Fibroblast of pulmonary artery (primary cell): ENCODE data around the gene HEPACAM.

Experiments used
- DNase-seq: peaks from one replicate; pipeline ENCODE4 v3.0.0-alpha.2; 2010; ENCODE audit warnings: low read depth
- H3K4me3 ChIP-seq: replicated peaks from 2 replicates; pipeline ENCODE4 v1.5.1; 2011; ENCODE audit warnings: low read depth, mild to moderate bottlenecking, control low read depth, low read length, moderate library complexity
- TF ChIP-seq, protein P1 (sequence below): IDR thresholded peaks from 2 replicates; pipeline ENCODE4 v1.5.1; 2011; ENCODE audit warnings: mild to moderate bottlenecking, control low read depth, low read length, inconsistent platforms; ENCODE audit errors: missing control alignments

Gene HEPACAM, protein sequence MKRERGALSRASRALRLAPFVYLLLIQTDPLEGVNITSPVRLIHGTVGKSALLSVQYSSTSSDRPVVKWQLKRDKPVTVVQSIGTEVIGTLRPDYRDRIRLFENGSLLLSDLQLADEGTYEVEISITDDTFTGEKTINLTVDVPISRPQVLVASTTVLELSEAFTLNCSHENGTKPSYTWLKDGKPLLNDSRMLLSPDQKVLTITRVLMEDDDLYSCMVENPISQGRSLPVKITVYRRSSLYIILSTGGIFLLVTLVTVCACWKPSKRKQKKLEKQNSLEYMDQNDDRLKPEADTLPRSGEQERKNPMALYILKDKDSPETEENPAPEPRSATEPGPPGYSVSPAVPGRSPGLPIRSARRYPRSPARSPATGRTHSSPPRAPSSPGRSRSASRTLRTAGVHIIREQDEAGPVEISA

DNA sequence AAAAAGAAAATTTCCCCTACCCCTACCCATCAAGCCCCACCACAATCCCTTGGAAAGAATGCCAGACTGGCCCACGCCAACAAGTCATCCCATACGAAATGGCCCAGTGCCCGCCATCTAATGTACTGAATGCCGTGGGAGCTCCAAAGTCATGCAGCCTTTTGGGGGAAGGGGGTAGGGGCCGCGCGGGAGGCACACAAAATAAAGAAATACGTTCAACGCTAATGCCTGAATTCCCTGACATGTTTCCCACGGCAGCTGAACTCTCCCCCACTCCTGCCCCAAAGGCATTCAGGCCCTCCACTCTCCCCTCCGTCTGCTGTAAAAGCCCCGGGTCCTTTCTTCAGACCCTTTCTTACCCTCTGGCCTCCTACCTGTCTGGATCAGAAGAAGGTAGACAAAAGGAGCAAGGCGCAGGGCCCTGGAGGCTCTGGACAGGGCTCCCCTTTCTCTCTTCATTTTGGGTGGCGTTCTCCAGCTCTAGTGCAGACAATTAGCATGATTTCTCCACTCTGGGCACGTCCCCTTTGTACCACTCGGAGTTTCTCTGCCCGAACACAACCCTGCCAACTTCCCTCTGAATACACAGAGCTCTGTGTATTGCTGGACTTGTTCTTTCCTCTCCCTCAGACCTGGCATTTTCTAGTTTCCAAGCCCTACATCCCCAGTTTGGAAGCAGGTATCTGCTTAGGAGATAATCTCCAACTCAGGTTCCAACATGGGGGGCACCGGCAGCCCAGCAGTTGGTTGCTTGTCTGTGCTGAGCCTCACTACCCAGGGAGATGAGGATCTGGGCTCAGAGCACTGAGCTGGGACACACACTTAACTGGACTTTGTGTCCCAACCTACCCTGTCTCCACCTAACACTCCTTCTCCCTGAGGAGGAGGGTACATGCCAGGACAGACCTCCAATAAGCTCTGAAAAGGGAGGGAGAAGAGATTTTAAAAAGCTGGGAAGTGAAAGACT lies at the start of gene HEPACAM:
Gene HEPACAM (minus strand): TSS at position 500 of the 967 bp plus-strand sequence. CDS start 41 bp downstream, at position 459.
- H3K4me3 ChIP-seq, result no peak within 1 kb of the TSS
- TF ChIP-seq, protein P1, sequence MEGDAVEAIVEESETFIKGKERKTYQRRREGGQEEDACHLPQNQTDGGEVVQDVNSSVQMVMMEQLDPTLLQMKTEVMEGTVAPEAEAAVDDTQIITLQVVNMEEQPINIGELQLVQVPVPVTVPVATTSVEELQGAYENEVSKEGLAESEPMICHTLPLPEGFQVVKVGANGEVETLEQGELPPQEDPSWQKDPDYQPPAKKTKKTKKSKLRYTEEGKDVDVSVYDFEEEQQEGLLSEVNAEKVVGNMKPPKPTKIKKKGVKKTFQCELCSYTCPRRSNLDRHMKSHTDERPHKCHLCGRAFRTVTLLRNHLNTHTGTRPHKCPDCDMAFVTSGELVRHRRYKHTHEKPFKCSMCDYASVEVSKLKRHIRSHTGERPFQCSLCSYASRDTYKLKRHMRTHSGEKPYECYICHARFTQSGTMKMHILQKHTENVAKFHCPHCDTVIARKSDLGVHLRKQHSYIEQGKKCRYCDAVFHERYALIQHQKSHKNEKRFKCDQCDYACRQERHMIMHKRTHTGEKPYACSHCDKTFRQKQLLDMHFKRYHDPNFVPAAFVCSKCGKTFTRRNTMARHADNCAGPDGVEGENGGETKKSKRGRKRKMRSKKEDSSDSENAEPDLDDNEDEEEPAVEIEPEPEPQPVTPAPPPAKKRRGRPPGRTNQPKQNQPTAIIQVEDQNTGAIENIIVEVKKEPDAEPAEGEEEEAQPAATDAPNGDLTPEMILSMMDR, result no peak
- DNase-seq, result no peak

DNA sequence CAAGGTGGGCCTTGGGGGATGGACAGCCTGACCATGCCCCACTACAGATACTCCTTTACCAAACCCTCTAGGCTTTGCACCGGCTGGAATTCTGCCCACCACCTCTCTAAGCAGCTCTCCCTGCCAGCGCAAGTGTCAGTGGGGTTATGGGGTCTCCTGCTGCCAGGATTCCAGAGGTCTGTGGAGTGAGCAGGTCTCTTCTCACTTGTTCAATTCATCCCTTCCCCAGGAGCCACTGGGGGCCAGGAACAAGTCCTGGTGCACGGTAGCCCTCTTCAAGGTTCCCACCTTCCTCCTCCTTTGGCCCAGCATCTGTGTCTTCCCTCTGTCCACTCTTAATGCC lies 48.6 kb upstream of the HEPACAM start:
- no peak overlapping the region for H3K4me3 ChIP-seq
- no peak for DNase-seq
- TF ChIP-seq, protein P1, result no peak

DNA sequence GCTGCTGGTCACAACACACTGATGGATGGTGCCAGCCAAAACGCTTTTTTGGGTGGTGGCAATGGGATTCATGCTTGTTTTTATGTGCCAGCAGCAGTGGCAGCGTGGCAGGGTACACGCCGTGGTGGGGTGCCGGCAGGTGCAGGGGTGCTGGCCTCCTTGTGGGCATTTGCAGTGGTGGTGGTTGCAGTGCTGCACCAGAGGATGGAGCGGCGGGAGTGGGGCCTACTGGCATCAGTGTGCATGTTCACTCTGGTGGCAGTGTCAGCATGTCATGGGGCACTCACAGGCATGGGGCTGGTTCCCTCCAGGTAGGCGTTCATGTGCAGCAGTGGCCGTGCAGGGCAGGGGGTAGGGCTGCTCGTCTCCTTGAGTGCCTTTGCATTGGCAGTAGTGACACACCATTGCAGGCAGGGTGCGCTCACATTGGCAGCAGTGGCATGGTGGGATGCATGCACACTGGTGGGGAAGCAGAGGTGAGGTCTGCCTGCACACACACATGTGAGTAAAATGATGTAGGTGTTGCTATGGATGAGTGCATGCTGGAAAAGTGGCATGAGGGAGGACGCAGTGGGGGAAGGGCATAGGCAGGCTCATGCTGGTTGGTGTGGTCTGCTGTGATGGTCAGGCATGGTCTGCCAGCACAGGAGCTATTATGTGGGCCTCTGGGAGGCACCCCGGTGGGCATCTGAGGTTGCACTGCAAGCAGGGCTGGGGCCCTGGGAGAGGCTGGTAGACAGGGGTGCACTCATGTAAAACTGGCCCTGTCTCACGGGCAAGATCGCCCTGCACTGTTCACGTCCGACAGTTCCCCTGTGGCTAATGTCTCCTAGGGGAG lies 48.0 kb upstream of the HEPACAM start:
- TF ChIP-seq, protein P1, result no peak
- DNase-seq, result no peak
- no peak overlapping the region for H3K4me3 ChIP-seq

DNA sequence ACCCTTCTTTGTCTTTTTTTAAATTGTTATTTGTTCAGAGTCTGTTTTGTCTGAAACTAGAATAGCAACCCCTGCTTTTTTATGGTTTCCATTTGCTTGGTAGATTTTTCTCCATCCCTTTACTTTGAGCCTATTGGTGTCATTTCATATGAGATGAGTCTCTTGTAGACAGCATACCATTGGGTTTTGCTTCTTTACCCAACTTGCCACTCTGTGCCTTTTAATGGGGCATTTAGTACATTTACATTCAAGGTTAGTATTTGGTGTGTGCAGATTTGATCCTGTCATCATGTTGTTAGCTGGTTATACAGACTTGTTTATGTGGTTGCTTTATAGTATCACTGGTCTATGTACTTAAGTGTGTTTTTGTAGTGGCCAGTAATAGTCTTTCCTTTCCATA lies 46.2 kb upstream of the HEPACAM start:
- DNase-seq, result no peak
- TF ChIP-seq, protein P1, result no peak
- no peak overlapping the region for H3K4me3 ChIP-seq

DNA sequence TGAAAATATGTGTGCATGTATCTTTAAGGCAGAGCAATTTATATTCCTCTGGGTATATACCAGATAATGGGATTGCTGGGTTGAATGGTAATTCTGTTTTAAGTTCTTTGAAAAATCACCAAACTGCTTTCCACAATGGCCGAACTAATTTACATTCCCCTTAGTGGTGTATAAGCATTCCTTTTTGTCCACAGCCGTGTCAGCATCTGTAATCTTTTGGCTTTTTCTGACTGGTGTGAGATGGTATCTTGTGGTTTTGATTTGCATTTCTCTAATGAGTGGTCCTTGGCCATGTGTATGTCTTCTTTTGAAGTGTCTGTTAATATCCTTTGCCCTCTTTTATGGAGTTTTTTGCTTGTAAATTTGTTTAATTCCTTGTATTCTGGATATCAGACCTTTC lies 42.5 kb upstream of the HEPACAM start:
- H3K4me3 ChIP-seq, result no peak overlapping the region
- DNase-seq, result no peak
- TF ChIP-seq, protein P1, result no peak

DNA sequence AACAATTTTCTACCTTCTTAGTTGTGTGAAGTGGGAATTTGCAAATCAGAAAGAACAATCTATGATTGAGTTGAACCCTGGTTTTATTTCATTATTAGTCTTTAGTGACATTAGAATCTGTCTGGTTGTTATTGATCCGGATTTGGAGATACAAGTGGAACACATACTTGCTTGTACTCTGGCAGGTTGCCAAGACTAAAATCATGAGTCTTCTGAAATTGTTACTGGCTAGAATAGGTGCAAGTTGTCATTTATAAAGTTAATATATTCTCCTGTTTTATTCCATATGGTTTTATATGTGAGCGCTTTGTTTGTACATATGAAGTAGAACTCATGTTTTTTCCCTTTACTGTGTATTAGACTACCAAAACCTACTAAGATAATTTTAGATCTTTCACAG lies 41.2 kb upstream of the HEPACAM start:
- TF ChIP-seq, protein P1, result no peak
- no peak overlapping the region for H3K4me3 ChIP-seq
- DNase-seq, result peak; percentile 13
